HepG2 (cell line): ENCODE measurements around the gene ANKRD39. TPM values are rescaled to one million over a fixed set of nuclear protein-coding genes. Genes with fewer than 3 reads are reported as not detected.

ENCODE experiments used
- CC2D1A ChIP-seq: sonication (generic); formaldehyde crosslinking; IDR thresholded peaks from 2 replicates; pipeline ENCODE4 v1.8.1; 2023; ENCODE audit warnings: mild to moderate bottlenecking, missing genetic modification reagents
- DDIT3 ChIP-seq: sonication (generic); formaldehyde crosslinking; IDR thresholded peaks from 2 replicates; pipeline ENCODE4 v1.4.0; 2020; ENCODE audit warnings: mild to moderate bottlenecking, missing genetic modification reagents
- FOXP1 ChIP-seq, 2 experiments: fragments of 450-650 bp in 1 of 2; IDR thresholded peaks; 2 replicates each; pipeline ENCODE4 v1.6.1; 2017 to 2018; ENCODE audit warnings: antibody characterized with exemption in 1 of 2
- HMGA1 ChIP-seq: sonication (generic); formaldehyde crosslinking; conservative IDR thresholded peaks from 2 replicates; pipeline ENCODE4 v1.4.0; 2020; ENCODE audit warnings: missing genetic modification reagents
- KAT2B ChIP-seq: fragments of 150-350 bp; IDR thresholded peaks from 2 replicates; pipeline ENCODE4 v1.6.1; 2014; ENCODE audit warnings: low read depth, low read length, borderline replicate concordance
- PBX3 ChIP-seq: sonication (generic); formaldehyde crosslinking; IDR thresholded peaks from 2 replicates; pipeline ENCODE4 v1.8.1; 2023; ENCODE audit warnings: missing genetic modification reagents, inconsistent platforms, borderline replicate concordance
- RBM39 ChIP-seq: fragments of 200-400 bp; formaldehyde crosslinking; IDR thresholded peaks from one replicate; pipeline ENCODE4 v1.6.1; 2018; ENCODE audit warnings: antibody characterized with exemption, mild to moderate bottlenecking, low read depth, low read length; ENCODE audit not compliant: poor library complexity, severe bottlenecking
- SCMH1 ChIP-seq: sonication (generic); formaldehyde crosslinking; IDR thresholded peaks from 2 replicates; pipeline ENCODE4 v1.9.0; 2021; ENCODE audit warnings: missing genetic modification reagents, mild to moderate bottlenecking, borderline replicate concordance
- YY1 ChIP-seq: IDR thresholded peaks from 2 replicates; pipeline ENCODE4 v1.6.1; 2011; ENCODE audit warnings: low read length, low read depth, moderate library complexity, mild to moderate bottlenecking; ENCODE audit not compliant: insufficient read depth, insufficient replicate concordance
- ZMAT3 ChIP-seq: sonication (generic); formaldehyde crosslinking; conservative IDR thresholded peaks from 2 replicates; pipeline ENCODE4 v1.7.0; 2021; ENCODE audit warnings: missing genetic modification reagents
- ZNF383 ChIP-seq: sonication (generic); formaldehyde crosslinking; IDR thresholded peaks from 2 replicates; pipeline ENCODE4 v1.4.0; 2020; ENCODE audit warnings: missing genetic modification reagents, mild to moderate bottlenecking, borderline replicate concordance
- ZNF451 ChIP-seq: sonication (generic); formaldehyde crosslinking; IDR thresholded peaks from 2 replicates; pipeline ENCODE4 v1.5.0; 2020; ENCODE audit warnings: mild to moderate bottlenecking, missing genetic modification reagents
- ZNF605 ChIP-seq: sonication (generic); formaldehyde crosslinking; IDR thresholded peaks from 2 replicates; pipeline ENCODE4 v1.8.0; 2022; ENCODE audit warnings: mild to moderate bottlenecking, missing genetic modification reagents
- ZNF672 ChIP-seq: sonication (generic); formaldehyde crosslinking; IDR thresholded peaks from 2 replicates; pipeline ENCODE4 v1.8.1; 2022; ENCODE audit warnings: missing genetic modification reagents
- ZNF709 ChIP-seq: sonication (generic); formaldehyde crosslinking; IDR thresholded peaks from 2 replicates; pipeline ENCODE4 v1.5.0; 2020; ENCODE audit warnings: mild to moderate bottlenecking, missing genetic modification reagents
- ZNF850 ChIP-seq: sonication (generic); formaldehyde crosslinking; conservative IDR thresholded peaks from 2 replicates; pipeline ENCODE4 v1.9.0; 2021; ENCODE audit warnings: mild to moderate bottlenecking, missing genetic modification reagents
- polyA plus RNA-seq, 8 experiments: library from polyadenylated mRNA; depleted of rRNA in 3 of 8; stranded (reverse) in 7 of 8; unstranded in 1 of 8; fragments of >200 nt; fragmentation: Illumina TruSeq in 4 of 8; extraction: Trizol in 4 of 8; gene quantifications; 2 replicates each; pipeline versions ENCODE4 v1.2.1 to v1.2.3, GENCODE V29; 2011 to 2016; ENCODE audit warnings: low read depth in 4 of 8, missing spikeins in 1 of 8, mixed read lengths in 1 of 8; ENCODE audit not compliant: insufficient read depth in 1 of 8
- total RNA-seq, 5 experiments: library from RNA; depleted of rRNA; stranded (reverse); fragments of >200 nt; fragmentation: Illumina TruSeq; extraction: Trizol; gene quantifications; 2 replicates each; pipeline ENCODE4 v1.2.3, GENCODE V29; 2016; ENCODE audit warnings: low read depth in 1 of 5
- TF ChIP-seq, protein P1 (sequence below), 2 experiments: sonication (generic) in 1 of 2; formaldehyde crosslinking in 1 of 2; IDR thresholded peaks; 2 replicates each; pipeline versions ENCODE4 v1.6.1 to v1.9.0; 2014 to 2022; ENCODE audit warnings: antibody characterized with exemption in 1 of 2, borderline replicate concordance in 1 of 2, inconsistent platforms in 1 of 2, low read depth in 1 of 2, missing genetic modification reagents in 1 of 2

ANKRD39 gene
- total and polyA plus RNA-seq, 2 of the 13 experiments (the other 11 are each of a cell fraction or from before 2014, with no cell fraction given), result 23.2 to 24.8 TPM

- TF ChIP-seq ZMAT3 (0 out of 2 replicates have a peak, but pooled peaks have one; percentile 19), FOXP1 (IDR thresholded peaks at IDR 0.05) (no peak), FOXP1 (CRISPR knock-in tag; IDR thresholded peaks at IDR 0.05) (no peak), CC2D1A (no peak), ZNF850 (peak; percentile 80; the same call in 1 of the 2 replicates), RBM39 (no peak), ZNF451 (CRISPR knock-in tag) (no peak), ZNF709 (no peak), DDIT3 (CRISPR knock-in tag) (no peak), PBX3 (CRISPR knock-in tag) (peak; percentile 49; the same call in 1 of the 2 replicates), ZNF383 (no peak), YY1 (no peak), HMGA1 (CRISPR knock-in tag) (no peak), ZNF672 (CRISPR knock-in tag) (no peak), KAT2B (no peak), SCMH1 (CRISPR knock-in tag) (no peak), ZNF605 (CRISPR knock-in tag) (peak; percentile 76)
- TF ChIP-seq, protein P1, sequence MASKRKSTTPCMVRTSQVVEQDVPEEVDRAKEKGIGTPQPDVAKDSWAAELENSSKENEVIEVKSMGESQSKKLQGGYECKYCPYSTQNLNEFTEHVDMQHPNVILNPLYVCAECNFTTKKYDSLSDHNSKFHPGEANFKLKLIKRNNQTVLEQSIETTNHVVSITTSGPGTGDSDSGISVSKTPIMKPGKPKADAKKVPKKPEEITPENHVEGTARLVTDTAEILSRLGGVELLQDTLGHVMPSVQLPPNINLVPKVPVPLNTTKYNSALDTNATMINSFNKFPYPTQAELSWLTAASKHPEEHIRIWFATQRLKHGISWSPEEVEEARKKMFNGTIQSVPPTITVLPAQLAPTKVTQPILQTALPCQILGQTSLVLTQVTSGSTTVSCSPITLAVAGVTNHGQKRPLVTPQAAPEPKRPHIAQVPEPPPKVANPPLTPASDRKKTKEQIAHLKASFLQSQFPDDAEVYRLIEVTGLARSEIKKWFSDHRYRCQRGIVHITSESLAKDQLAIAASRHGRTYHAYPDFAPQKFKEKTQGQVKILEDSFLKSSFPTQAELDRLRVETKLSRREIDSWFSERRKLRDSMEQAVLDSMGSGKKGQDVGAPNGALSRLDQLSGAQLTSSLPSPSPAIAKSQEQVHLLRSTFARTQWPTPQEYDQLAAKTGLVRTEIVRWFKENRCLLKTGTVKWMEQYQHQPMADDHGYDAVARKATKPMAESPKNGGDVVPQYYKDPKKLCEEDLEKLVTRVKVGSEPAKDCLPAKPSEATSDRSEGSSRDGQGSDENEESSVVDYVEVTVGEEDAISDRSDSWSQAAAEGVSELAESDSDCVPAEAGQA (IDR thresholded peaks at IDR 0.05; ENCODE audit: low read depth), result no peak
- TF ChIP-seq, protein P1 (CRISPR knock-in tag; IDR thresholded peaks at IDR 0.05; ENCODE audit: borderline replicate concordance), result 0 out of 2 replicates have a peak, but pooled peaks have one; percentile 81
These were observed 42.3 kb downstream of the ANKRD39 start (continued) for GRCh38 chr2:96815326-96816126.
